Small intestine (tissue), 7 donors: Measurements from ENCODE around the gene ZNF516. TPM values are rescaled to one million over a fixed set of nuclear protein-coding genes. Genes with fewer than 3 reads are reported as not detected.

Source experiments
- DNase-seq, 2 donors: peaks; one replicate each; pipeline versions ENCODE4 v3.0.0 to v3.0.0-alpha.2; 2013
- FAIRE-seq: peaks from 2 replicates; lab custom pipeline; 2012; peaks lifted over from hg19 to GRCh38; lab: Jason Lieb, UNC
- H3K27ac ChIP-seq, 3 donors: one replicate each; pipeline ENCODE4 v1.5.1; 2013; ENCODE audit warnings: low read length in 2 of 3, mild to moderate bottlenecking in 2 of 3, control low read depth in 1 of 3, inconsistent platforms in 1 of 3, low read depth in 1 of 3, moderate library complexity in 1 of 3
- H3K27me3 ChIP-seq, 3 donors: one replicate each; pipeline ENCODE4 v1.6.1; 2013; ENCODE audit warnings: low read length in 3 of 3, inconsistent platforms in 1 of 3; ENCODE audit not compliant: control insufficient read depth in 3 of 3, insufficient read depth in 3 of 3
- H3K36me3 ChIP-seq, 3 donors: one replicate each; pipeline ENCODE4 v1.6.1; 2013; ENCODE audit warnings: low read length in 3 of 3, inconsistent platforms in 1 of 3, low read depth in 1 of 3, mild to moderate bottlenecking in 1 of 3, moderate library complexity in 1 of 3; ENCODE audit not compliant: control insufficient read depth in 3 of 3, insufficient read depth in 2 of 3
- H3K4me1 ChIP-seq, 3 donors: one replicate each; pipeline ENCODE4 v1.6.1; 2013; ENCODE audit warnings: low read length in 2 of 3, inconsistent platforms in 1 of 3, low read depth in 1 of 3, mild to moderate bottlenecking in 1 of 3, moderate library complexity in 1 of 3; ENCODE audit not compliant: control insufficient read depth in 3 of 3, insufficient read depth in 2 of 3
- H3K4me3 ChIP-seq, 3 donors: one replicate each; pipeline ENCODE4 v1.5.1; 2013; ENCODE audit warnings: low read length in 3 of 3, control low read depth in 1 of 3, inconsistent platforms in 1 of 3, low read depth in 1 of 3, mild to moderate bottlenecking in 1 of 3, moderate library complexity in 1 of 3
- H3K9me3 ChIP-seq, 2 donors: one replicate each; pipeline ENCODE4 v1.6.1; 2013; ENCODE audit warnings: low read depth in 1 of 2, low read length in 1 of 2; ENCODE audit not compliant: control insufficient read depth in 2 of 2, insufficient read depth in 1 of 2
- WGBS, 3 donors: extraction: QIAGEN DNeasy Blood & Tissue Kit; methylation state at CpG; one replicate each; pipeline ENCODE4 v1.1.7; 2013; 5-methylcytosine and 5-hydroxymethylcytosine counted together
- polyA plus RNA-seq, 4 donors: library from polyadenylated mRNA; stranded (reverse) in 3 of 4; unstranded in 1 of 4; fragments of 200-250 nt in 3 of 4; fragments of 120-200 nt in 1 of 4; gene quantifications; one replicate each; pipeline versions ENCODE4 v1.2.1 to v1.2.3, GENCODE V29; 2013
- donor health status: healthy with polysubstance abuse.
- donor health status: control.
- donor health status: control.
- donor health status: Bipolar disorder and iron deficiency.
- donor health status: healthy.

ZNF516 gene
- polyA plus RNA-seq, 4 donors, result 4.6 to 15.9 (median 6.5) TPM

DNA sequence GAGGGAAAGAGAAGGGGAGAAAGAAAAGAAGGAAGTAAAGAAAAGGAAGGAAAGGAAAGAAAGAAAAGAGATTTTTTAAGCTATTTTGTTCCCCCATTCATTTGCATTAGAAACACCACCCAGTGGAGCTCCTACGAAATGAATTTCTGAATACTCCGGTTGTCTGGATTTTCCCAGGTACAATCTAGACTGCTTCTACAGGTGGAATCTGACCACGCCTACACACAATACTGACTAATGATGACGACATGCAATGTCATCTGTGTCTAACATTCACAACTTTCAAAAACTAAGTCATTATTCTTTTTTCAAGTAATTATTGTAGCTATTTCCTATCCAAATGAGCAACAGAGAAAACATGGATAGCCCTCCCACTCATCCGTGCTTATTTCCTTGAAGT is 121.7 kb downstream of the ZNF516 start:
- H3K36me3 ChIP-seq, result peaks cover 0 to 53% (median 3%) of the 10 kb centered on the region in 3 donors
- no peak overlapping the region for H3K4me3 ChIP-seq
- H3K27me3 ChIP-seq, result no peaks in the 10 kb centered on the region
- no peak for DNase-seq
- H3K9me3 ChIP-seq, result no peaks in the 10 kb centered on the region
- H3K27ac ChIP-seq, result no peak overlapping the region
- 77 to 84% (median 84%) methylated on average over 5 of the region's 5 CpGs for WGBS, 3 donors
- no peaks in the 10 kb centered on the region for H3K4me1 ChIP-seq
- no peak for FAIRE-seq

DNA sequence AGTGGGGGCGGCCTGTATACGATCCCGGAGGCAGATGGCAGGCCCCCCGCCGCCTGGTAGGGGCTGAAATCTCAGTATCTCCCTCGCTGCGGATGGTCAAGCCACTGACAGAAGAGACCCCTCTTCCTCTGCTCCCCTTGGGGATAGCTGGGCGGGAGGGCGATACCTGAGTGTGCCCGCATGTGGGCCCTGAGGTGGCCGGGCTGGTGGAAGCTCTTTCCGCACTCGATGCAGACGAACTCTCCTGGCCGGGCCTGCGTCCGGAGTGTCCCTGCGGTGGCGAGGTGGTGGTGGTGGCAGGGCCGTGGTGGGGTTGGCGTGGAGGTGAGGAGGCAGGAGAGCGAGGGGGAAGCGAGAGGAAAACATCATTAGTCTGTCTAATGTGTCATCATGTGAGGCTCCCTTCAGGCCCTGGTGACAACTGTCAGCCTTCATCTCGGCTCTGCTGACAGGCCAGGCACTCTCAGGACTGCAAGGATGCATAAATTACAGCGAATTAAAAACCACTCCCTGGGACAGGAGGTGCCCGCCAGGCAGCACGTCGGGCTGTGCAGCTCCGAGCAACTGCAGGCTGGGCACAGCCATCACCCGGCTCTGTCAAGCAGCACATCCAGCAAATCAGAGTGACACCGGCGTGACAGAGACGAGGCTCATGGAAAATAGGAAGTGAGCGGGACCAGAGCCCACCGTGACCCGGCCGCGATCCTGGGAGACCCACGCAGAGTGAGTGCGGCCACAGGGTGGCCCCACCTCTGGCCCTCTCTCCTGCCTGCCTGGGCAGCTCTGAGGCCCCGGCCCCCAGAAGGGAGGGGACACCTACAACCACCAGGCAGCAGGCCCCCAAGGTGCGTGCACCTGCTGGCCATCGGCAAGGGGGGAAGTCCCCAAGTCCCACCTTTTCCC is 123.5 kb downstream of the ZNF516 start:
- Histone ChIP-seq H3K4me1 (no peaks in the 10 kb centered on the region), H3K36me3 (peaks cover 0 to 45% (median 3%) of the 10 kb centered on the region in 3 donors), H3K27ac (no peak overlapping the region), H3K27me3 (no peaks in the 10 kb centered on the region), H3K9me3 (no peaks in the 10 kb centered on the region), H3K4me3 (no peak overlapping the region)
- DNase-seq (no peak), FAIRE-seq (no peak)
- WGBS, 3 donors, result 95 to 96% (median 95%) methylated on average over 42 to 43 of the region's 43 CpGs

DNA sequence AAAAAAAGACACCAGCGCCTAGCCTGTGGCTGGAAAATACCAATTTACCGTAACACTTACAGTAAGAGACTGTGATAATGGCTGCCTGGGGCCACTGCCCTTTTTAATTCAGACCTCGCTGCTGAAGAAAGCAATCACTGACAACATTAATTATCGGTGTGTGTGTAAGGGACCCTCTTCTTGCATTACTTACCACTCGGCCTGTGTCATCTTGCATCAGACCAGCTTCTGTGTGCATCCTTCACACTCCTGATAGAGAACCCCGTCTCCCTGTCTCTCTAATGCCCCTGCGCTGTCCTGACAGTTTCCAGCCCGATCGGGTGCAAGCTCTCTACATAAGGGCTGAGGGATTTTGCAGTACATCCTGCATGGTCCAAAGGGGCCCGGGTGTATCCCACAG is 124.4 kb downstream of the ZNF516 start:
- peaks cover 0 to 2% (median 0%) of the 10 kb centered on the region in 3 donors for H3K4me1 ChIP-seq
- H3K4me3 ChIP-seq, result no peak overlapping the region
- DNase-seq (no peak), FAIRE-seq (no peak)
- 95 to 96% (median 95%) methylated on average over 10 of the region's 10 CpGs for WGBS, 3 donors
- H3K27ac ChIP-seq, result no peak overlapping the region
- no peaks in the 10 kb centered on the region for H3K27me3 ChIP-seq
- H3K9me3 ChIP-seq, result no peaks in the 10 kb centered on the region
- peaks cover 1 to 42% (median 3%) of the 10 kb centered on the region in 3 donors for H3K36me3 ChIP-seq

DNA sequence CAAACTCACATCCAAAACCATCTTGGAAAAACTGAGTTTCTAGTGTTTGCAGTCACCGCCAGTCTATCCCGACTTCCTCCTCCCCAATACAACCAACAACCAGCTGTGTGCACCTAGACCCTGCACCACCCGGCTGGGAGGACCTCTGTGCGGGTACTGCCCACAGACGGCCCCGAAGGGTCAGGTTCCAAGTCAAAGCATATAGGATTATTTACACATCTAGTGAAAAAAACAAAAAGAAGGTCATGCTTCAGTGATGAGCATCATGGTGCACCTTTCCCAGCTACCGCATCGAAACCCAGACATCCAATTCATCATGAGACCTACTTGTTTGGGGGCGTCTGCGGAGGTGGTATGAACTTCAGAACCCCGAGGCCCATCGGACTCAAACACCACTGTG is 124.8 kb downstream of the ZNF516 start:
- H3K4me1 ChIP-seq, result peaks cover 0 to 3% (median 0%) of the 10 kb centered on the region in 3 donors
- peaks cover 3 to 40% (median 3%) of the 10 kb centered on the region in 3 donors for H3K36me3 ChIP-seq
- no peaks in the 10 kb centered on the region for H3K27me3 ChIP-seq
- FAIRE-seq (no peak), DNase-seq (no peak)
- no peak overlapping the region for H3K4me3 ChIP-seq
- H3K9me3 ChIP-seq, result no peaks in the 10 kb centered on the region
- no peak overlapping the region for H3K27ac ChIP-seq
- 93 to 94% (median 94%) methylated on average over 12 of the region's 12 CpGs for WGBS, 3 donors

DNA sequence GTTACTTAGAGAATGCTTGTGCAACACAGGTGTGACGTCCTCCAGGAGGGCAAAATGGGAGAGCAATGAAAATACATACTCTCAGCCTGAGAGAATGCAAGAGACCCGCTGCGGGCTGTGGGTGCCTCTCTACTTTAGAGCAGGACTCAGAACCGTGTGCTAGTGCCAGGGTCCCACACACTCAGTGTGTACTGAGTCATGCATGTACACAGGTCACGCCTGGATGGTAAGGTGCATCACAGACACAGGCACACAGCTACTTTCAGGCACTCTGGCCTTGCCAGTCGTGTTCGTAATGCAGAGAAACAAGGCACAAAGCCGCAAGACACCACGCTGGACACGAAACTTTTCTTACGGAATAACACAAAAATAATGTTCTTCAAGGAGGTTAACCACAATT is 125.3 kb downstream of the ZNF516 start:
- H3K9me3 ChIP-seq, result no peaks in the 10 kb centered on the region
- peaks cover 3 to 40% (median 3%) of the 10 kb centered on the region in 3 donors for H3K36me3 ChIP-seq
- H3K27ac ChIP-seq, result no peak overlapping the region
- FAIRE-seq (no peak), DNase-seq (no peak)
- WGBS, 3 donors, result 93 to 96% (median 94%) methylated on average over 11 of the region's 11 CpGs
- no peak overlapping the region for H3K4me3 ChIP-seq
- no peaks in the 10 kb centered on the region for H3K27me3 ChIP-seq
- H3K4me1 ChIP-seq, result peaks cover 0 to 3% (median 0%) of the 10 kb centered on the region in 3 donors

DNA sequence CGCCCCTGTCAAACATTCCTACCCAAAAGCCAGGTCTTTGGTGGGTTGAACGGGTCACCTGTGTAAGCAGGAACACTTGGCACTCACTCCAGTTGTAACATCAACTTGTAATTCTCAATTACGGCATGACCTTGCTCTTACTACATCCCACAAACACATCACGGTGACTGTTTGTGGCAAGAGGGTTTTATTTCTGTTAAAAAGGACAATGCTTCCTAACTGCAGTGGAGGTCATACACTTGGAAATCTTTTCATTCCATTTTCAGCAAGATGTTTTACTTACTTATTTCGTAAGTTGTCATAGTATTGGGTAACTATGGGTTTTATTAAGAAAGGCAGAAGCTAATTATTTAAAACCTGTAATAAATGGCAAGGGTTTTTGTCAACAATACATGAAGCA is 126.1 kb downstream of the ZNF516 start:
- Histone ChIP-seq H3K27me3 (no peaks in the 10 kb centered on the region), H3K9me3 (no peaks in the 10 kb centered on the region), H3K36me3 (peaks cover 3 to 43% (median 3%) of the 10 kb centered on the region in 3 donors), H3K27ac (no peak overlapping the region), H3K4me3 (no peak overlapping the region), H3K4me1 (peaks cover 0 to 3% (median 0%) of the 10 kb centered on the region in 3 donors)
- 86 to 89% (median 88%) methylated on average over 5 of the region's 5 CpGs for WGBS, 3 donors
- no peak for FAIRE-seq
- DNase-seq, result no peak

DNA sequence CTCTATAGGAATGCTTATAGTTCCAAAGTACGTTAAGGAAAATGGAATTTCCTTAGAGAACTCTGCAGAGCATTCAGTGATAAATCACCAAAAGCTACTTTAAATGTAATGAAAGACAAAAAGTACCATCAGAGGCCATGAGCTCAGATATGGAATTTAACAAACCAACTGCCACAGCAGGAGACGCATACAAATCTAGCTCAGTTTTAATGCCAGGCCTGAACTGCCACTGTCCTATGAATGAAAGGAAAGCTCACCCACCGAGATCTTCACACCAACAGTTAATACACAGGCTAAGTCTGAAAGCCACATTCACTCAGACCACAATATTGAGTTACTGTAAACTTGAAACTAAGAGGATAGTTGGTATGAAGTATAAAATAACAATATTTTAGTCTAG is 126.8 kb downstream of the ZNF516 start:
- DNase-seq (no peak), FAIRE-seq (no peak)
- no peak overlapping the region for H3K27ac ChIP-seq
- H3K4me1 ChIP-seq, result peaks cover 0 to 3% (median 0%) of the 10 kb centered on the region in 3 donors
- H3K4me3 ChIP-seq, result no peak overlapping the region
- WGBS, 3 donors, result 75 to 82% (median 78%) methylated on average over 3 of the region's 3 CpGs
- H3K36me3 ChIP-seq, result peaks cover 3 to 45% (median 3%) of the 10 kb centered on the region in 3 donors
- no peaks in the 10 kb centered on the region for H3K27me3 ChIP-seq
- no peaks in the 10 kb centered on the region for H3K9me3 ChIP-seq

DNA sequence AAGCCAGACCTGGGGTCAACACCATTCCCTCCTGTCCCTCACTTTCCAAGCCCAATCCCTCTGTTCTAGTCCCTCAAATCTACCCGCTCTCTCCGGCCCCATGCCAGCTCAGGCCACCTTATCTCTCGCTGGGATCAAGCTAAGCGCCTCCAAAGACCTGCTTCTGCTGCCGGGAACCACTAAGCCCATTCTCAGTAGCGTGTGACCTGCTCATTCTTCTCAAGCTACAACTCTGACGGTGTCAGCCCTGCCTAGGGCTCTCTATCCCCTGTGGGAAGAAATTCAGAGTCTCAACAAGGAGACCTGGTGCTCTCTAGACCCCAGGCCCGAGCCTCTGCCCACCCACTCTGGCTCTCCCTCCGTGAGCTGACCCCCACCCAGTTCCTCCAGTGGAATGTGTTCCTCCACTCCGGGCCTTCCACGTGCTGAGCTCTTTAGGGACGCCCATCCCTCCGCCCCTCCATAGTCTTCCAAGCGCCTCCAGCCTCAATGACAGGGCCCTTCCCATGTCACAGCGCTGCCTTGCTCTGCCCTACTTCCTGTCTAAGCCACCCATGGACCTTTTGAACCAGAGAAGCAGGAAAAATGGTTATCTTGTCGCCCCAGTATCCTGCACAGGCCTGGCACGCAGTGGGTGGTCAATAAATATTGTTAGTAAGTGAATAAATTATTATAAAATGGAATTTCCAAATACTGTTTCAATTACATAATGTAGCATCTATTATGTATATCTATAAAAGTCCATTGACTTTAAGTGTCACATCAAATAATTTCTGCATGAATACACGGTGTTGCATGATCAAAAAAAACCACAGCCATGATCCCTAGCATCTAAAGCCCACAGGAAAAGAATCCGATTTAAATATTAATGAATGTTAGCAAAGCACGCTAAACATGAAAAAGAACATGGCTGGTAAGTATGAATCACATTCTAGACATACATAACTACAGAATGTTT is 127.6 kb downstream of the ZNF516 start:
- DNase-seq (no peak), FAIRE-seq (no peak)

More for the DNA sequence above, 127.6 kb downstream of the ZNF516 start:
- no peaks in the 10 kb centered on the region for H3K27me3 ChIP-seq
- H3K36me3 ChIP-seq, result peaks cover 3 to 45% (median 5%) of the 10 kb centered on the region in 3 donors
- H3K4me3 ChIP-seq, result no peak overlapping the region
- WGBS, 3 donors, result 94 to 96% (median 95%) methylated on average over 20 of the region's 20 CpGs
- peaks cover 0 to 3% (median 0%) of the 10 kb centered on the region in 3 donors for H3K4me1 ChIP-seq
- H3K27ac ChIP-seq, result no peak overlapping the region
- no peaks in the 10 kb centered on the region for H3K9me3 ChIP-seq
